HEK293 (cell line): Measurements from ENCODE around the gene DNMT3A.
"Not testable (repeated sequence)": the region's sequence is repeated elsewhere in the genome, so short reads cannot be mapped to it uniquely, and the experiment has no call there.

Source experiments
- CTCF ChIA-PET: fragments of 350-600 bp; formaldehyde crosslinking; extraction: SDS; loops from one replicate; lab custom pipeline; 2021; ENCODE audit warnings: antibody characterized with exemption; lab: Yijun Ruan, JAX
- POLR2A ChIA-PET: fragments of 300-600 bp; formaldehyde crosslinking; extraction: SDS; loops from one replicate; lab custom pipeline; 2020; ENCODE audit warnings: antibody characterized with exemption, inconsistent platforms; lab: Yijun Ruan, JAX
- H3K27ac ChIP-seq: fragments of 200-500 bp; sonication (Bioruptor generic); 2 replicates; pipeline ENCODE4 v1.5.1; 2014; ENCODE audit warnings: low read depth, low read length, control low read depth, inconsistent platforms; ENCODE audit errors: extremely low read depth
- H3K36me3 ChIP-seq, 2 experiments: fragments of 200-500 bp in 1 of 2; sonication (Bioruptor generic) in 1 of 2; 1 replicate in 1 of 2; 2 replicates in 1 of 2; pipeline ENCODE4 v1.5.1; 2014 to 2017; ENCODE audit warnings: inconsistent platforms in 2 of 2, low read length in 2 of 2; ENCODE audit not compliant: control insufficient read depth in 2 of 2, insufficient read depth in 1 of 2
- H3K4me1 ChIP-seq: fragments of 200-500 bp; sonication (Bioruptor generic); 2 replicates; pipeline ENCODE4 v1.5.1; 2014; ENCODE audit warnings: mild to moderate bottlenecking, low read length, inconsistent platforms; ENCODE audit not compliant: control insufficient read depth, insufficient read depth
- H3K4me3 ChIP-seq: 2 replicates; pipeline ENCODE4 v1.5.1; 2011; ENCODE audit warnings: low read depth, mild to moderate bottlenecking, control low read depth, low read length, moderate library complexity
- H3K9me3 ChIP-seq: fragments of 200-500 bp; sonication (Bioruptor generic); 2 replicates; pipeline ENCODE4 v1.5.1; 2014; ENCODE audit warnings: low read depth, low read length, inconsistent platforms; ENCODE audit not compliant: control insufficient read depth, insufficient read depth
- GLI2 ChIP-seq: fragments of 450-650 bp; formaldehyde crosslinking; IDR thresholded peaks from 2 replicates; pipeline ENCODE4; 2017; ENCODE audit warnings: missing biosample characterization, missing genetic modification characterization, low read depth, borderline replicate concordance
- OSR2 ChIP-seq: fragments of 450-650 bp; formaldehyde crosslinking; IDR thresholded peaks from 2 replicates; pipeline ENCODE4 v1.5.1; 2016; ENCODE audit warnings: missing biosample characterization, missing genetic modification characterization
- SP3 ChIP-seq: fragments of 450-650 bp; formaldehyde crosslinking; IDR thresholded peaks from 2 replicates; pipeline ENCODE4 v1.5.1; 2016; ENCODE audit warnings: missing biosample characterization, missing genetic modification characterization
- ZEB2 ChIP-seq: fragments of 450-650 bp; formaldehyde crosslinking; IDR thresholded peaks from 2 replicates; pipeline ENCODE4 v1.5.1; 2016; ENCODE audit warnings: missing biosample characterization, missing genetic modification characterization
- ZNF114 ChIP-seq: fragments of 450-650 bp; formaldehyde crosslinking; IDR thresholded peaks from 2 replicates; pipeline ENCODE4 v1.5.0; 2017; ENCODE audit warnings: missing biosample characterization, missing genetic modification characterization
- ZNF121 ChIP-seq: fragments of 450-650 bp; formaldehyde crosslinking; IDR thresholded peaks from 2 replicates; pipeline ENCODE4 v1.5.1; 2016; ENCODE audit warnings: missing biosample characterization, missing genetic modification characterization
- ZNF155 ChIP-seq: fragments of 450-650 bp; formaldehyde crosslinking; IDR thresholded peaks from 2 replicates; pipeline ENCODE4 v1.5.1; 2016; ENCODE audit warnings: missing biosample characterization, missing genetic modification characterization
- ZNF341 ChIP-seq: fragments of 450-650 bp; formaldehyde crosslinking; IDR thresholded peaks from 2 replicates; pipeline ENCODE4; 2016; ENCODE audit warnings: low read depth, missing biosample characterization, missing genetic modification characterization
- ZNF37A ChIP-seq: fragments of 450-650 bp; IDR thresholded peaks from 2 replicates; pipeline ENCODE4 v1.5.1; 2018; ENCODE audit warnings: missing biosample characterization, missing genetic modification characterization
- ZNF433 ChIP-seq: fragments of 450-650 bp; formaldehyde crosslinking; IDR thresholded peaks from 2 replicates; pipeline ENCODE4 v1.5.1; 2016; ENCODE audit warnings: missing biosample characterization, missing genetic modification characterization, low read depth
- ZNF501 ChIP-seq: fragments of 450-650 bp; formaldehyde crosslinking; IDR thresholded peaks from 2 replicates; pipeline ENCODE4 v1.5.1; 2016; ENCODE audit warnings: missing biosample characterization, missing genetic modification characterization
- ZNF529 ChIP-seq: fragments of 450-650 bp; formaldehyde crosslinking; IDR thresholded peaks from 2 replicates; pipeline ENCODE4 v1.5.1; 2017; ENCODE audit warnings: missing genetic modification characterization, missing biosample characterization; ENCODE audit not compliant: insufficient replicate concordance
- ZNF558 ChIP-seq: fragments of 450-650 bp; formaldehyde crosslinking; IDR thresholded peaks from 2 replicates; pipeline ENCODE4 v1.5.1; 2016; ENCODE audit warnings: missing biosample characterization, missing genetic modification characterization
- ZNF571 ChIP-seq: fragments of 450-650 bp; formaldehyde crosslinking; IDR thresholded peaks from 2 replicates; pipeline ENCODE4 v1.5.0; 2017; ENCODE audit warnings: missing biosample characterization, missing genetic modification characterization
- ZNF626 ChIP-seq: fragments of 450-650 bp; sonication (Bioruptor Pico); formaldehyde crosslinking; IDR thresholded peaks from 2 replicates; pipeline ENCODE4 v1.5.1; 2018; ENCODE audit warnings: missing biosample characterization, missing genetic modification characterization, inconsistent platforms
- ZNF670 ChIP-seq: fragments of 450-650 bp; formaldehyde crosslinking; IDR thresholded peaks from 2 replicates; pipeline ENCODE4 v1.5.1; 2016; ENCODE audit warnings: missing biosample characterization, missing genetic modification characterization, low read depth
- ZNF677 ChIP-seq: fragments of 450-650 bp; IDR thresholded peaks from 2 replicates; pipeline ENCODE4 v1.5.0; 2018; ENCODE audit warnings: missing biosample characterization, mild to moderate bottlenecking, missing genetic modification characterization, moderate library complexity
- TF ChIP-seq, protein P1 (sequence below): fragments of 450-650 bp; formaldehyde crosslinking; IDR thresholded peaks from 2 replicates; pipeline ENCODE4 v1.5.1; 2016; ENCODE audit warnings: missing biosample characterization, missing genetic modification characterization
- TF ChIP-seq, protein P2 (sequence below): fragments of 450-650 bp; formaldehyde crosslinking; IDR thresholded peaks from 2 replicates; pipeline ENCODE4 v1.5.1; 2016; ENCODE audit warnings: missing biosample characterization, missing genetic modification characterization
- TF ChIP-seq, protein P3 (sequence below): fragments of 450-650 bp; formaldehyde crosslinking; IDR thresholded peaks from 2 replicates; pipeline ENCODE4 v1.5.1; 2017; ENCODE audit warnings: missing biosample characterization, missing genetic modification characterization
- TF ChIP-seq, protein P4 (sequence below): fragments of 450-650 bp; formaldehyde crosslinking; conservative IDR thresholded peaks from 2 replicates; pipeline ENCODE4 v1.5.1; 2016; ENCODE audit warnings: low read depth, missing biosample characterization, missing genetic modification characterization

The DNMT3A gene

GRCh38 chr2:25273985-25274535 lies 67.7 kb downstream of the DNMT3A start (continued):
- TF ChIP-seq ZNF626 (tag by site-specific recombination) (no peak), ZNF529 (tag by site-specific recombination) (no peak), SP3 (tag by site-specific recombination) (no peak)
- TF ChIP-seq, protein P1, sequence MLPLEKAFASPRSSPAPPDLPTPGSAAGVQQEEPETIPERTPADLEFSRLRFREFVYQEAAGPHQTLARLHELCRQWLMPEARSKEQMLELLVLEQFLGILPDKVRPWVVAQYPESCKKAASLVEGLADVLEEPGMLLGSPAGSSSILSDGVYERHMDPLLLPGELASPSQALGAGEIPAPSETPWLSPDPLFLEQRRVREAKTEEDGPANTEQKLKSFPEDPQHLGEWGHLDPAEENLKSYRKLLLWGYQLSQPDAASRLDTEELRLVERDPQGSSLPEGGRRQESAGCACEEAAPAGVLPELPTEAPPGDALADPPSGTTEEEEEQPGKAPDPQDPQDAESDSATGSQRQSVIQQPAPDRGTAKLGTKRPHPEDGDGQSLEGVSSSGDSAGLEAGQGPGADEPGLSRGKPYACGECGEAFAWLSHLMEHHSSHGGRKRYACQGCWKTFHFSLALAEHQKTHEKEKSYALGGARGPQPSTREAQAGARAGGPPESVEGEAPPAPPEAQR = no peak

DNA sequence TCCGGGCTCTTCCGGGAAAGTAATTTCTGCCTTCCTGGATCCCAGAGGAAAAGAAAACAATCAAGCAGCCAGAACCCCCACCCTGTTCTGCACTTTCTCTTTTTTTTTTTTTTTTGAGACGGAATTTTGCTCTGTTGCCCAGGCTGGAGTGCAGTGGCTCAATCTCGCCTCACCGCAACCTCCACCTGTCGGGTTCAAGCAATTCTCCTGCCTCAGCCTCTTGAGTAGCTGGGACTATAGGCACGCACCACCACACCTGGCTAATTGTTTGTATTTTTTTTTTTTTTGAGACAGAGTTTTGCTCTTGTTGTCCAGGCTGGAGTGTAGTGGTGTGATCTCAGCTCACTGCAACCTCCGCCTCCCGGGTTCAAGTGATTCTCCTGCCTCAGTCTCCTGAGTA lies 69.0 kb downstream of the DNMT3A start:
- peaks cover 0 to 39% of the 10 kb centered on the region in 2 experiments; a peak in 2 of 3 replicates for H3K36me3 ChIP-seq
- CTCF ChIA-PET = interaction anchor here (0.7 kb wide), 1 partner anchor 14 kb away, joined by 4 read pairs; no protein-coding TSS in a partner anchor
- TF ChIP-seq, protein P2, sequence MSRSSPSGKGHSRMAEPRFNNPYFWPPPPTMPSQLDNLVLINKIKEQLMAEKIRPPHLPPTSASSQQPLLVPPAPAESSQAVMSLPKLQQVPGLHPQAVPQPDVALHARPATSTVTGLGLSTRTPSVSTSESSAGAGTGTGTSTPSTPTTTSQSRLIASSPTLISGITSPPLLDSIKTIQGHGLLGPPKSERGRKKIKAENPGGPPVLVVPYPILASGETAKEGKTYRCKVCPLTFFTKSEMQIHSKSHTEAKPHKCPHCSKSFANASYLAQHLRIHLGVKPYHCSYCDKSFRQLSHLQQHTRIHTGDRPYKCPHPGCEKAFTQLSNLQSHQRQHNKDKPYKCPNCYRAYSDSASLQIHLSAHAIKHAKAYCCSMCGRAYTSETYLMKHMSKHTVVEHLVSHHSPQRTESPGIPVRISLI = peak; percentile 68; the same call in 1 of the 2 replicates
- POLR2A ChIA-PET, H3K4me3 ChIP-seq, H3K9me3 ChIP-seq, H3K27ac ChIP-seq, H3K4me1 ChIP-seq: not testable (repeated sequence)

GRCh38 chr2:25270061-25270460 lies 71.7 kb downstream of the DNMT3A start:
- Histone ChIP-seq H3K36me3 (peaks cover 0 to 41% of the 10 kb centered on the region in 2 experiments; a peak in 2 of 3 replicates), H3K4me3 (no peak overlapping the region), H3K27ac (no peak overlapping the region), H3K9me3 (no peaks in the 10 kb centered on the region), H3K4me1 (no peaks in the 10 kb centered on the region)
- TF ChIP-seq ZNF501 = no peak
- TF ChIP-seq ZNF558 = no peak
- no peak for TF ChIP-seq ZNF677 (tag by site-specific recombination)
- TF ChIP-seq ZNF433 (tag by site-specific recombination) = no peak
- TF ChIP-seq, protein P3, sequence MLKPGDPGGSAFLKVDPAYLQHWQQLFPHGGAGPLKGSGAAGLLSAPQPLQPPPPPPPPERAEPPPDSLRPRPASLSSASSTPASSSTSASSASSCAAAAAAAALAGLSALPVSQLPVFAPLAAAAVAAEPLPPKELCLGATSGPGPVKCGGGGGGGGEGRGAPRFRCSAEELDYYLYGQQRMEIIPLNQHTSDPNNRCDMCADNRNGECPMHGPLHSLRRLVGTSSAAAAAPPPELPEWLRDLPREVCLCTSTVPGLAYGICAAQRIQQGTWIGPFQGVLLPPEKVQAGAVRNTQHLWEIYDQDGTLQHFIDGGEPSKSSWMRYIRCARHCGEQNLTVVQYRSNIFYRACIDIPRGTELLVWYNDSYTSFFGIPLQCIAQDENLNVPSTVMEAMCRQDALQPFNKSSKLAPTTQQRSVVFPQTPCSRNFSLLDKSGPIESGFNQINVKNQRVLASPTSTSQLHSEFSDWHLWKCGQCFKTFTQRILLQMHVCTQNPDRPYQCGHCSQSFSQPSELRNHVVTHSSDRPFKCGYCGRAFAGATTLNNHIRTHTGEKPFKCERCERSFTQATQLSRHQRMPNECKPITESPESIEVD (tag by site-specific recombination) = no peak
- TF ChIP-seq ZEB2 (tag by site-specific recombination) = no peak
- TF ChIP-seq ZNF341 (tag by site-specific recombination) = no peak
- TF ChIP-seq ZNF37A (tag by site-specific recombination) = no peak
- no peak for TF ChIP-seq GLI2 (tag by site-specific recombination)
- no peak for TF ChIP-seq ZNF121 (tag by site-specific recombination)
- no peak for TF ChIP-seq OSR2 (tag by site-specific recombination)
- no peak for TF ChIP-seq ZNF571 (tag by site-specific recombination)
- TF ChIP-seq ZNF155 (tag by site-specific recombination) = no peak
- TF ChIP-seq, protein P1 = no peak
- TF ChIP-seq, protein P4, sequence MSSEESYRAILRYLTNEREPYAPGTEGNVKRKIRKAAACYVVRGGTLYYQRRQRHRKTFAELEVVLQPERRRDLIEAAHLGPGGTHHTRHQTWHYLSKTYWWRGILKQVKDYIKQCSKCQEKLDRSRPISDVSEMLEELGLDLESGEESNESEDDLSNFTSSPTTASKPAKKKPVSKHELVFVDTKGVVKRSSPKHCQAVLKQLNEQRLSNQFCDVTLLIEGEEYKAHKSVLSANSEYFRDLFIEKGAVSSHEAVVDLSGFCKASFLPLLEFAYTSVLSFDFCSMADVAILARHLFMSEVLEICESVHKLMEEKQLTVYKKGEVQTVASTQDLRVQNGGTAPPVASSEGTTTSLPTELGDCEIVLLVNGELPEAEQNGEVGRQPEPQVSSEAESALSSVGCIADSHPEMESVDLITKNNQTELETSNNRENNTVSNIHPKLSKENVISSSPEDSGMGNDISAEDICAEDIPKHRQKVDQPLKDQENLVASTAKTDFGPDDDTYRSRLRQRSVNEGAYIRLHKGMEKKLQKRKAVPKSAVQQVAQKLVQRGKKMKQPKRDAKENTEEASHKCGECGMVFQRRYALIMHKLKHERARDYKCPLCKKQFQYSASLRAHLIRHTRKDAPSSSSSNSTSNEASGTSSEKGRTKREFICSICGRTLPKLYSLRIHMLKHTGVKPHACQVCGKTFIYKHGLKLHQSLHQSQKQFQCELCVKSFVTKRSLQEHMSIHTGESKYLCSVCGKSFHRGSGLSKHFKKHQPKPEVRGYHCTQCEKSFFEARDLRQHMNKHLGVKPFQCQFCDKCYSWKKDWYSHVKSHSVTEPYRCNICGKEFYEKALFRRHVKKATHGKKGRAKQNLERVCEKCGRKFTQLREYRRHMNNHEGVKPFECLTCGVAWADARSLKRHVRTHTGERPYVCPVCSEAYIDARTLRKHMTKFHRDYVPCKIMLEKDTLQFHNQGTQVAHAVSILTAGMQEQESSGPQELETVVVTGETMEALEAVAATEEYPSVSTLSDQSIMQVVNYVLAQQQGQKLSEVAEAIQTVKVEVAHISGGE (tag by site-specific recombination) = no peak
- TF ChIP-seq ZNF670 (tag by site-specific recombination) = no peak
- TF ChIP-seq ZNF114 (tag by site-specific recombination) = no peak
- ChIA-PET POLR2A (no interaction called here), CTCF (interaction anchor here (0.7 kb wide), 1 partner anchor 34 kb away, joined by 6 read pairs; no protein-coding TSS in a partner anchor)
